Activated CD8-positive, alpha-beta T cell treated with anti-CD3 and anti-CD28 coated beads for 36 hours (primary cell): ENCODE data around the gene SOX9. TPM values are rescaled to one million over a fixed set of nuclear protein-coding genes. Genes with fewer than 3 reads are reported as not detected.

ENCODE experiments used
- ATAC-seq: fragments of 200-7000 bp; cut with Tn5 transposase; one replicate; pipeline ENCODE4 v1.10.0; 2021; ENCODE audit warnings: mild to moderate bottlenecking, moderate library complexity
- CTCF ChIA-PET: fragments of 350-600 bp; sonication (Branson Sonifier 250); formaldehyde crosslinking; loops from one replicate; lab custom pipeline; 2021; ENCODE audit warnings: antibody characterized with exemption; lab: Charles Lee
- POLR2A ChIA-PET: fragments of 350-600 bp; sonication (Branson Sonifier 250); formaldehyde crosslinking; loops from one replicate; lab custom pipeline; 2021; ENCODE audit warnings: antibody characterized with exemption; lab: Charles Lee
- DNase-seq: peaks from one replicate; pipeline ENCODE4 v3.0.0-alpha.2; 2020
- H3K27ac Mint-ChIP-seq: one replicate; pipeline ENCODE4 v1.8.0; 2021; ENCODE audit warnings: mild to moderate bottlenecking, mixed read lengths
- H3K27me3 Mint-ChIP-seq: one replicate; pipeline ENCODE4 v1.8.0; 2021; ENCODE audit warnings: mixed read lengths
- H3K36me3 Mint-ChIP-seq: one replicate; pipeline ENCODE4 v1.8.0; 2021; ENCODE audit warnings: low read depth, mixed read lengths
- H3K4me1 Mint-ChIP-seq: one replicate; pipeline ENCODE4 v1.8.0; 2021; ENCODE audit warnings: low read depth, mixed read lengths
- H3K4me3 Mint-ChIP-seq: one replicate; pipeline ENCODE4 v1.8.0; 2021; ENCODE audit warnings: mild to moderate bottlenecking, moderate library complexity, mixed read lengths
- H3K9me3 Mint-ChIP-seq: one replicate; pipeline ENCODE4 v1.8.0; 2021; ENCODE audit warnings: mixed read lengths
- intact Hi-C: fragments of 100-400 bp; cut with micrococcal nuclease; formaldehyde crosslinking; loops from one replicate; pipeline ENCODE4 v1.10.0; 2022
- total RNA-seq, 2 experiments: library from RNA; stranded (reverse); gene quantifications; one replicate each; pipeline ENCODE4 v1.2.3, GENCODE V29; 2021
- TF ChIP-seq, protein P1 (sequence below): fragments of 200-600 bp; IDR thresholded peaks from one replicate; pipeline ENCODE4 v1.8.0; 2022; ENCODE audit warnings: antibody characterized with exemption, mild to moderate bottlenecking

Gene SOX9
- total RNA-seq, 2 experiments from 2014 or later: not detected

GRCh38 chr17:72142614-72143013 is 21.8 kb downstream of the SOX9 start:
- Mint-ChIP-seq H3K4me3 (no peak overlapping the region), H3K4me1 (no peaks in the 10 kb centered on the region), H3K27ac (no peak overlapping the region), H3K27me3 (peaks cover 2% of the 10 kb centered on the region), H3K9me3 (no peaks in the 10 kb centered on the region), H3K36me3 (no peaks in the 10 kb centered on the region)
- no peak for DNase-seq
- ChIA-PET CTCF (no interaction called here), POLR2A (no interaction called here)
- TF ChIP-seq, protein P1, sequence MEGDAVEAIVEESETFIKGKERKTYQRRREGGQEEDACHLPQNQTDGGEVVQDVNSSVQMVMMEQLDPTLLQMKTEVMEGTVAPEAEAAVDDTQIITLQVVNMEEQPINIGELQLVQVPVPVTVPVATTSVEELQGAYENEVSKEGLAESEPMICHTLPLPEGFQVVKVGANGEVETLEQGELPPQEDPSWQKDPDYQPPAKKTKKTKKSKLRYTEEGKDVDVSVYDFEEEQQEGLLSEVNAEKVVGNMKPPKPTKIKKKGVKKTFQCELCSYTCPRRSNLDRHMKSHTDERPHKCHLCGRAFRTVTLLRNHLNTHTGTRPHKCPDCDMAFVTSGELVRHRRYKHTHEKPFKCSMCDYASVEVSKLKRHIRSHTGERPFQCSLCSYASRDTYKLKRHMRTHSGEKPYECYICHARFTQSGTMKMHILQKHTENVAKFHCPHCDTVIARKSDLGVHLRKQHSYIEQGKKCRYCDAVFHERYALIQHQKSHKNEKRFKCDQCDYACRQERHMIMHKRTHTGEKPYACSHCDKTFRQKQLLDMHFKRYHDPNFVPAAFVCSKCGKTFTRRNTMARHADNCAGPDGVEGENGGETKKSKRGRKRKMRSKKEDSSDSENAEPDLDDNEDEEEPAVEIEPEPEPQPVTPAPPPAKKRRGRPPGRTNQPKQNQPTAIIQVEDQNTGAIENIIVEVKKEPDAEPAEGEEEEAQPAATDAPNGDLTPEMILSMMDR: no peak
- intact Hi-C loops: no loop called here
- ATAC-seq: no peak

DNA sequence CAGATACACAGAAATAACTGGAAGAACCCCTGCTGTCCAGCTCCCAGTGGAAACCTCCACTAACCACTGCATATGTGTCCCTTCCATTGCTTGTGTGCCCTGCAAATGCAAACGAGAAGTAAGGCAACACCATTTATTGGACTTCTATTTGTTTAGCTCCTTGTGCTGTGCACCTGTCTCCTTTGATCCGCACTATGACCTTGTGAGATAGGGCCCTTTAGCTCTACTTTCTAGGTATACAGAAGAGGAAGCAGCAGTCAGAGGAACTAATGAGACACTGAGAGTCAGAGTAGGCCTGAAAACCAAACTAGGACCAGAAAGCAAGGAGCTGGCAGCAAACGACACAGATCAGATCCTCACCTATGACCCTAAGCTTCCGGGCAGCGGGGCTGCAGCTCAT is 22.4 kb downstream of the SOX9 start:
- POLR2A ChIA-PET: no interaction called here
- TF ChIP-seq, protein P1: no peak
- CTCF ChIA-PET: no interaction called here

DNA sequence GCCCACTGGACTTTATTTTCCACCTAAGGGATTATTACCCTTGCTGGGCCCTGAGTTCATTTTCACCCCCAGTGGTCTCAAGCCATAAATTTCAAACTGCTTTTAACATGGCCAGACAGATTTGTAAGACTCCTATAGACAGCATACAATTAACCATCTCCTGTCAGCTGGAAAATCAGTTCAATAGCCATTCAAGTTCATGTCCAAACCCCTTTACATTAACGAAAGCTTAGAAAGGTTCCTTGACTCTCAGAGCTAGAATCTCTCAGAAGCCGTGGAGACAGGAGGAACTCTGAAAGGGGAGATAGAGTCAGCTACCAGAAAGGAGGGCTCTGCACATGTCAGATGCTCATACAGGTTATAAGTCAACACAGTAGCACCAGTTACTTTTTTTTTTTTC is 23.3 kb downstream of the SOX9 start:
- ChIA-PET POLR2A (no interaction called here), CTCF (no interaction called here)
- intact Hi-C loops: no loop called here
- H3K4me1 Mint-ChIP-seq: no peaks in the 10 kb centered on the region
- no peak for ATAC-seq
- no peak for DNase-seq
- TF ChIP-seq, protein P1: no peak
- H3K4me3 Mint-ChIP-seq: no peak overlapping the region
- H3K36me3 Mint-ChIP-seq: no peaks in the 10 kb centered on the region
- H3K27me3 Mint-ChIP-seq: peaks cover 1% of the 10 kb centered on the region
- no peak overlapping the region for H3K27ac Mint-ChIP-seq
- H3K9me3 Mint-ChIP-seq: no peaks in the 10 kb centered on the region

More for the DNA sequence above, 22.4 kb downstream of the SOX9 start:
- intact Hi-C loops: no loop called here
- DNase-seq (no peak), ATAC-seq (no peak)
- Mint-ChIP-seq H3K27ac (no peak overlapping the region), H3K4me1 (no peaks in the 10 kb centered on the region), H3K36me3 (no peaks in the 10 kb centered on the region), H3K4me3 (no peak overlapping the region), H3K9me3 (no peaks in the 10 kb centered on the region), H3K27me3 (peaks cover 1% of the 10 kb centered on the region)

GRCh38 chr17:72145562-72145961 is 24.7 kb downstream of the SOX9 start:
- TF ChIP-seq, protein P1: no peak
- H3K36me3 Mint-ChIP-seq: no peaks in the 10 kb centered on the region
- DNase-seq: no peak
- H3K4me3 Mint-ChIP-seq: no peak overlapping the region
- ChIA-PET POLR2A (interaction anchor here (0.5 kb wide), 1 partner anchor 840 kb away, joined by 3 read pairs; no protein-coding TSS in a partner anchor), CTCF (no interaction called here)
- no peaks in the 10 kb centered on the region for H3K9me3 Mint-ChIP-seq
- H3K27ac Mint-ChIP-seq: no peak overlapping the region
- no peak for ATAC-seq
- no peaks in the 10 kb centered on the region for H3K4me1 Mint-ChIP-seq
- intact Hi-C loops: no loop called here
- peaks cover 1% of the 10 kb centered on the region for H3K27me3 Mint-ChIP-seq

GRCh38 chr17:72145962-72146361 is 25.1 kb downstream of the SOX9 start:
- Mint-ChIP-seq H3K27me3 (peaks cover 1% of the 10 kb centered on the region), H3K36me3 (no peaks in the 10 kb centered on the region), H3K4me3 (no peak overlapping the region), H3K4me1 (no peaks in the 10 kb centered on the region), H3K9me3 (no peaks in the 10 kb centered on the region), H3K27ac (no peak overlapping the region)
- intact Hi-C loops: no loop called here
- ChIA-PET CTCF (no interaction called here), POLR2A (interaction anchor here (0.5 kb wide), 1 partner anchor 840 kb away, joined by 3 read pairs; no protein-coding TSS in a partner anchor)
- ATAC-seq (no peak), DNase-seq (no peak)
- TF ChIP-seq, protein P1: no peak
